NCI-H128 (cell line): ENCODE results near the gene CYSTM1.

Experiments
- DNase-seq: peaks from one replicate; lab custom pipeline; 2025; ENCODE audit not compliant: unreplicated experiment; lab: John Stamatoyannopoulos, UW

CYSTM1 gene

DNA sequence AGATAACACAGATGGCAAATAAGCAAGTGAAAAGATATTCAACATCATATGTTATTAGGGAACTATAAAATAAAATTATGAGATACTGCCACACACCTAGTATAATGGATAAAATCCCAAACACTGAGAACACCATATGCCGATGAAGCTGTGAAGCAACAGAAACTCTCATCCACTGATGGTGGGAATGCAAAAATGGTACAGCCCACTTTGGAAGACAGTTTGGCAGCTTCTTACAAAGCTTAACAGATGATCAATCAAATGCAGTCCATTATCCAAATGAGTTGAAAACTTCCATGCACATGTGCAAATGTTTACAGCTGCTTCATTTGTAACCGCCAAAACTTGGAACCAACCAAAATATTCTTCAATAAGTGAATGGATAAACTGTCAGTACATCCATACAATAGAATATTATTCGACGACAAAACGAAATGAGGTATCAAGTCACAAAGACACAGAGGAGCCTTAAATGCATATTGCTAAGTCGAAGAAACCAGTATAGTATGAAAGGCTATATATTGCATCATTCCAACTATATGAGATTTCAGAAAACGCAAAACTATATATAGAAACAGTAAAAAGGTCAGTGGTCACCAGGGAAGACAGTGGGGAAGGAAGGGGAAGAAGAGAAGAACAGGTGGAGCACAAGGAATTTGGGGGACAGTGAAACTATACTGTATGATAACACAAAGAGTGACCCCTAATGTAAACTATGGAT, 113.0 kb downstream of the CYSTM1 start:
- no peak for DNase-seq

DNA sequence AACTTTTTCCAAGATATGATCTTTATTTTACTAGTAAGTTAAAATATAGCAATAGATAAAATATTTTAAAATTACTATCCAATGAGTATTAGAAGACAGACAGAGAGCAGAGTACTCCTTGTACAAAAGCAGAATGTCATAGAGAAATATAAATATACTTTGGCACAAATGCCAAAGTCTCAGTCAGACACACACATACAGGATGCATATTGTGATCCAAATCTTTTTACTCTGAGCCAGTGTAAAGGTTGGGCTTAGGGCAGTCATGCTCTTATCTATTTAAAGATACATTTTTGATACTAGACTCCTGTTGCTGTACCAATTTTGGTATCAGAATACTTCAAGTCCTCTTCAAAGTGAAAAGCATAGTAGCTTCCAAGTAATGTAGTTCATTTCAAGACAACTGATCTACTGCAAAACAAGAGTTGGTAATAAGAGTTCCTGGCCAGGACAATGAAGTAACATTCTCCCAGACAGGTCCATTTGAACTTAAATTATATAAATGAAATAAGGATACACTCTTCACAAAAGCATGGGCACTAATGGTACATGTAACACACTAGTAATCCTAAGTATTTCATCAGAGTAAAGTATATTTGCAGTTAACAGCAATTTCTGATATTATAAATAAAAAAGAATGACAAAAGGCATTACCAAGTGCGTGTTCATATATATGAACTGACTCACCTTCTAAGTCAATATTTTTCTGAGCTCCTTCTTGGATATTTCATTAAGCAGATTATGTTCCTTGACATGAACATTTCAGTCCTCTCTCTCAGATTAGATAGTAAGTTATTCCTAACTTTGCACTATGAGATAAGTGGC, 117.4 kb downstream of the CYSTM1 start:
- DNase-seq, result no peak
